HG03558 (cell line): ENCODE measurements around the gene GPATCH8.
"Not testable (repeated sequence)": the region's sequence is repeated elsewhere in the genome, so short reads cannot be mapped to it uniquely, and the experiment has no call there.

Source experiments
- ATAC-seq: cut with Tn5 transposase; IDR thresholded peaks from one replicate; pipeline ENCODE4 v1.9.1; 2021; ENCODE audit warnings: moderate number of reproducible peaks; ENCODE audit not compliant: unreplicated experiment; ENCODE audit errors: extremely low read depth

The GPATCH8 gene

DNA sequence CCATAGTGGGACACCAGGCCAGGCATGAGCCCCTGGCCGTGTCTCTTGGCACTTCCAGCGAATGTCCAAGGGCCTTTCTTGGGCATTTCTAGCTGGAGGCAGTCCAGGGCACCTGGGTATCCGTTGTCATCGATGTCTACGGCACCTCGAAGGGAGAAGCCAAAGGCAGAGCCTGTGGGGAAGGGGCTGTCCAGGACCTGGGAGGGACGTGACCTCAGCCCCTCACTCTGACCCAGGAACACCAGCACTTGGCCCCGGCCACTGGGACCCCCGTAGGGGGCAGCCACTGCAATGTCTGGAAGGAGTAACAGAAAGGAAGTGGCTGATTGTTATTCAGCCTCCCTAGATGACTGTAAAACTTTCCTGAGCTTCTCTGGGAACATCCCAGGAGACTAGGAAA, 122.4 kb downstream of the GPATCH8 start:
- ATAC-seq: no peak

DNA sequence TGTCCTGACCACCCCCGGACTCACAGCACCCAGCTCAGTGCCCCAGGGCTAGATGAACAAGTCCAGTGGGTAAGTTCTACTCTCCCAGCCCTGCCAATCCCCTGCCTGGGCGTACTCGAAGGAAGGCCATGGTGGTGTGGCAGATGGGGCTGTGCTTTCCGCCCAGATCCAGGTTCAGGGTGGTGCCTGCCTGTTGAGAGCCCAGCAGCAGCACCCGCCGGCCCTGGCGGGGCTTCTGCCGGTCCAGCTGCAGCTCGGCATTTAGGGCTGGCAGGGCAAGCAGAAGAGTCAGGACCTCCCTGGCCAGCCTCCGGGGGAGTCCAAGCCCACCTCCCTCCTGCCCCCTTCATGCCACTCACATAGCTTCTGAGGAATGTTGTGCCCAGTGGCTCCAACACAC, 123.3 kb downstream of the GPATCH8 start:
- ATAC-seq: no peak

DNA sequence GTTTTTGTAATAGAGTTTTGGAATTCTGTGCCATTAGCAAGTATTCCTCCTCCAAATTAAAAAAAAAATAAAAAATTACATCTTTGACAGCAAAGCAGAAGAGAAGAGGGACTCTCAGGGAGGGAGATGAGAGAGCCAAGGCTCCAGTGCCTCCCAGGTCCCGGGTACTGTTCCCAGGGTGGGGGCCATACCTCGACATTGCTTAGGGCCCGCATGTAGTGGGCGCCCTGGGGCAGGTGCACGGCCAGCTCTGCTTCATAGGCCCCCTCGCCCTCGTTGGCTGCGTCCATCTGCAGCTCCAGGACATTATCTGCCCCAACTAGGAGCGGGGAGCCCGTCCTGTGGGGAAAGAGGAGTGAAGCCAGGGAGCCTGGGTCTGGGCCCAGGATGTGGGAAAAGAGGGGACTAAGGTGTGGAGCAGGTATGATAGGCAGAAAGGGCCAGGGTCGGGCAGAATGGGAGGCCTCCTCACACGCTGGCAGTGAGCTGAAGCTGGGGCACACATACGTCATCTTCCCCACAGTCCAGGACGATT, 125.0 kb downstream of the GPATCH8 start:
- ATAC-seq: no peak

DNA sequence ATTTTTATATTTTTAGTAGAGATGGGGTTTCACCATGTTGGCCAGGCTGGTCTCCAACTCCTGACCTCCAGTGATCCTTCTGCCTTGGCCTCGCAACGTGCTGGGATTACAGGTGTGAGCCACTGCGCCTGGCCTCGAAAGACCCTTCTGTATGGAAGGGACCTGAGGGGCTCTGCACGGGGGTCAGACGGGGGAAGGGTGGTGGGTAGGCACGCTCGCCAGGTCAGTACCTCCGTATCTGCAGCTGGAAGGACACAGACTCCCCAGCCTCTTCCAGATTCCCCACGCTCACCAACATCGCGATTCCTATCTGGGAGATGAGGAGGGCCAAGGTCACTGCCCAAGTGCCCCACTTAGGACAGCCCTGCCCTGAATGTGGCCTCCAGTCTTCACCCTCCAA, 126.4 kb downstream of the GPATCH8 start:
- ATAC-seq: no peak

DNA sequence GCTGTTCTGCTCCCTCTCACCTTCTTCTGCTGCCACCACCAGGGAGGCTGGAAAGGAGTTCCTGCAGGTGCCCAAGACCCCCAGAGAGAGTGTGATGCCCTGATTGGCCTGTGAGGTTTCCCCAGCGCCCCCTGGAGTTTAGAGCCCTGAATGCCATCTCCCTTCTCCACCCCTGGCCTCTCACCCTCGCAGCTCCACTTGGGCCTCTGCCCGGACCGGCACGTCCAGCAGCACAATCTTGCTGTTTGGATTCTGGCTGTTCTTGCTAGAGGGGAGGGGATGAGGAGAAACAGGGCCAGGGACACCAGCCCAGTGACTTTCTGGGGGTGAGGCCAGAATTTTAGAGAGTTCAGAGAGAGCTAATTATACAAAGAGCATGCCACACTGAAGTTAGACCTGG, 127.1 kb downstream of the GPATCH8 start:
- ATAC-seq: no peak

DNA sequence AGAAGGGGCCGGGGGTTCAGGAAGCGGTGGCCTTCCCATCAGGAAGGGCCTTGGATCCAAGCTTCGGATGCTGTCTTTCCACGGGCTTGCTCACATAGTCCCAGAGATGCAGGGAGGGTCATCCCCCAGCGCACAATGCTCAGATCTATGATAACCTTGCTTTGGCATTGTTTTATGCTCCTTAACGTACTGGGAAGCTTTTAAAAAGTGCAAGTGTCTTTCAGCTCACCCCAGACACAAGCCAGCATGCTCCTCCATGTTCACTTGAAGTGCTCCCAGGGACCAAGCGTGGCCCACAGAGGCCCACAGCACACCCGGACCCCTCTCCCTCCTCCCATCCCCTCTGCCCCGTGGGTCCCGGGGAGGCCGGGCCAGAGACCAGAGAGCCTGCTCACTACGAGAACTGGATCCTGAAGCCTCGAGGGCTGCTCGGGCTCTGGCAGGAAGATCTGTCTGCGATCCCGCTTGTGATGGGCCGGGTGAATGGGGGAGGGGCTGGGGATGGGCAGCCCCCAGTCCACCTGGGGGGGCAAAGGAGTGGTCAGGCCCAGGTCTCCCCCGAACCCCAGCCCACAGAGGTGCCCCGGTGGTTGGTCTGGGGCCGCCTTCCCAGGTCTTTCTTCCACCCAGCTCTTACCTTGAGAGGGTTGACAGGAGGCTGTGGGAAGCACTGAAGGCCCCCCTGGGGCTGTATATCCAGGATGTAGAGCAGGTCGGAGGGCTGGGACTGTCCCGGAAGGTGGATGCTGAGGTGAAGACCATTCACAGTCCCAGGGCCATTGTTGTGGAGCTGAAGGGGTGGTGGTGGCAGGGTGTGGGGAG, 127.8 kb downstream of the GPATCH8 start:
- no peak for ATAC-seq

DNA sequence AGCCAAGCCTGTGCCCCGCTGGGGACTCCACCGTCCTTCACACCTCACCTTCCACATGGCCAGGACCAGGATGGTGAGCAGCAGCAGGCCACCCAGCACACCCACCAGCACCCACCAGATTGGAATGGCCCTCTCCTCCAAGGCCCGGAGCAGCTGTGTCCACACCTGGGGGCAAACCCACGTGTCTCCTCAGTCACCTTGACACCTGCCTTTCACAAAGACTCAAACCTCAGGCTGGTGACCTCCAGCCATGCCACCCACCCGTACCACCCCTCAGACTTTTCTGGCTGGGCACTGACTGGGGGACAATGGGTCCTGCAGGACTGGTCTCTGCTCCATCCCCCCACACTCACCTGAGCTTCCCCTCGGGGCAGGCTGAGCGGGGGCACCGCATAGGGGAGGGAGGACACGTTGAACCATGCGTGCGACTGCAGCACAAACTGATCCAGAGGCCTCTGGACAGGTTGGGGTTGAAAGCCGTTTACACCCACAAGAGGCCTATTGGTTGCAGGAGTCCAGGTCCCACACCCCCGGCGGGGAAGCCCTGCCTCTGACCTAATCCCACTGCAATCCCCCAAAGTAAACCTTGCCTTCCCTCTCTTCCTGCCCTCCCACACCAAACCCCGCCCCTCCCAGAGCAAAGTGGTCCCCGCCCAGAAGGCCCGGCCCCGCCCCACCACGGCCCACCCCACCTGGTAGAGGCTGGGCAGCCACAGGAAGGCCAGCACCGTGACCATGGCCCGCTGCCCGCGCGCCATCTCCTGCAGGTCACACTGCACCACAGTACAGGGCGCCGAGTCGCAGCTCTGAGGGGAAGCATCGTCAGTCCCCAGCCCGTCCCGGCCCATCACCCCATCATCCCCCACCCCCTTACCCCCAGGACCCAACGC, 128.7 kb downstream of the GPATCH8 start:
- ATAC-seq: no peak

DNA sequence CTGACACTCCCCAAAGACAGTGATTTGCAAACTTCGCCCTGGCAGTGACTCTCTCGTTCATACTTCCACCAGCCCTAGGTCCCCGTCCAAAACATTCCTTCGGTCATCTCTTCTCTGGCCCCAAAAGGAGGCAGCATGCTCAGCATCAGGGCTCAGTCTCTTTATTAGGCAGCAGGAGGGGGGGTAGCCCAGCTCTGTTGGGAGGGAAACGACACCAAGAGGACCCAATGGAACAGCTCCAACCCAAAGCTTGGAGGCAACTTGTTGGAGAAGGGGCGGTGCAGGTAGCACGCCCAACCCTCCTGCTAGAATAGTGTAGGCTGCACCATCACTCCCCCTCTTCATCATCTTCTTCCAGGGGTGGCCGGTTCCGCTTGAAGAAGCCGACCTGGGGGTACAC, 131.2 kb downstream of the GPATCH8 start:
- ATAC-seq: no peak

DNA sequence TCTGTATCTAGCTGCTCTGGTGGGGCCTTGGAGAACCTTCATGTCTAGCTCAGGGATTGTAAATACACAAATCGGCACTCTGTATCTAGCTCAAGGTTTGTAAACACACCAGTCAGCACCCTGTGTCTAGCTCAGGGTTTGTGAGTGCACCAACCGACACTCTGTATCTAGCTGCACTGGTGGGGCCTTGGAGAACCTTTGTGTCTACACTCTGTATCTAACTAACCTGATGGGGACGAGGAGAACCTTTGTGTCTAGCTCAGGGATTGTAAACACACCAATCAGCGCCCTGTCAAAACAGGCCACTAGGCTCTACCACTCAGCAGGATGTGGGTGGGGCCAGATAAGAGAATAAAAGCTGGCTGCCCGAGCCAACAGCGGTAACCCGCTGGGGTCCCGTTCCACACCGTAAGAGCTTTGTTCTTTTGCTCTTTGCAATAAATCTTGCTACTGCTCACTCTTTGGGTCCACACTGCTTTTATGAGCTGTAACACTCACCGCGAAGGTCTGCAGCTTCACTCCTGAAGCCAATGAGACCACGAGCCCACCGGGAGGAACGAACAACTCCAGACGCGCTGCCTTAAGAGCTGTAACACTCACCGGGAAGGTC, 133.7 kb downstream of the GPATCH8 start:
- not testable (repeated sequence) for ATAC-seq

DNA sequence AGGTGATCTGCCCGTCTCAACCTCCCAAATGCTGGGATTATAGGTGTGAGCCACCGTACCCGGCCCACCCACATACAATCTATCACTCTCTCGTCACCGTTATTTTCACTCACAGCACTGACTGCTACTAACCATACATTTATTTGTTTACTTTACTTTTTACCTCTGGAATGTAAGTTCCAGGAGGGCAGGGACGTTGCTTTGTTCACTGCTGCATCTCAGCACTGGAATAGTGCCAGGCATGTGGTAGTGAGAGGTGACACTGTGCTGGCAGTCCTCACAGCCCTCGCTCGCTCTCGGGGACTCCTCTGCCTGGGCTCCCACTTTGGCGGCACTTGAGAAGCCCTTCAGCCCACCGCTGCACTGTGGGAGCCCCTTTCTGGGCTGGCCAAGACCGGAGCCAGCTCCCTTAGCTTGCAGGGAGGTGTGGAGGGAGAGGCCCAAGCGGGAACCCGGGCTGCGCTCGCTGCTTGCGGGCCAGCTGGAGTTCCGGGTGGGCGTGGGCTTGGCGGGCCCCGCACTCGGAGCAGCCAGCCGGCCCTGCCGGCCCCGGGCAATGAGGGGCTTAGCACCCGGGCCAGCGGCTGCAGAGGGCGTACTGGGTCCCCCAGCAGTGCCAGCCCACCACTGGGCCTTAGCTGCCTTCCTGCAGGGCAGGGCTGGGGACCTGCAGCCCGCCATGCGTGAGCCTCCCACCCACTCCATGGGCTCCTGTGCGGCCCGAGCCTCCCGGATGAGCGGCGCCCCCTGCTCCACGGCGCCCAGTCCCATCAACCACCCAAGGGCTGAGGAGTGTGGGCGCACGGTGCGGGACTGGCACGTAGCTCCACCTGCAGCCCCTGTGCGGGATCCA, 134.6 kb downstream of the GPATCH8 start:
- not testable (repeated sequence) for ATAC-seq

DNA sequence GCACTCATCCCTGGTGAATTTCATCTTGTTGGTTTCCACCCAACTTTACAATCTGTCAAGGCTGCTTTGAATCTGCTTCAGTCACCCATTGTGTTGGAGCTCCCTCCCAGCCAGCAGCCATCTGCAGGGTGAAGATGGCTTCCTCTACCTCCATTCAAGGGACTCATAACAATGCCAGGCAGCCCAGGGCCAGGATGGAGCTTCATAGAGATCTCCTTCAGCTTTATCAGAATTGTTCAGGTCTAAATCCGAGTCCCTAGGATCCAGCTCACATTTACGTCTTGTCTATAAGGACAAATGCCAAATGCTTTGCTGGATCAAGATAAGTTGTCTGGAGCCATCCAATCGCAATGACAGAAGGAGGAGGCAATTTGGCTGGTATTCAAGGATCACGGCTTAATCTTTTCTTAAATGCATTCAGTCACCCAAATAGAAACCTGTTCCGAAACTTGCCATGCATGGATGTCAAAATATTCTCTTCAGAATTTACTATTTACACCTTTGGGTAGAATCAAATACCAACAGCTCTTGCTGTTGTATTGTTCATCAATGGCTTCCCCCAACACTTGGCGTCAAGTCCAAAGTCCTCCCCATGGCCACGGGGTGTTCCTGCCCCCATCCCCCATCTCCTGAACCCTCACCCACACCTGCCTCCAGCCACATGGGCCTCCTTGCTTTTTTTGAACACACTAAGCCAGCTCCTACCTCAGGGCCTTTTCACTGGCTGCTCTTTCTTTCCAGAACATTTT, 135.8 kb downstream of the GPATCH8 start:
- ATAC-seq: no peak

DNA sequence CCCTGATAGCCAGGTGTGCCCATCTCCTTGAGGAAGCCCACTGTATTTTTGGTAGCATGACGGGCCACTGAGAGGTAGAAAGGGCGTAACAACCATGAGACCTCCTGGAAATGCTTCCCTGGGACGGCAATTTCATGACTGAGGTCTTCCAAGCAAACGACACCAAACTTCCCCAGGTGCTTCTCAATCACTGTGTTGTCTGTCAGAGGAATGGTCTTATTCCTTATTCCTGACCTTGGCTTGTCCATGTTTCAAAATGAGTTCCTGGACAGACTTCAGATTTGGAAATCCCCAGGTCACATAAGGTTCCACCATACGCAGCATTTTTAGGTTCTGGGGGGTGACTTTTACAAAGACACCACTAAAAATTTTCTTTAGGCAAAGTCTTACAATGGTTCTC, 138.2 kb downstream of the GPATCH8 start:
- ATAC-seq: not testable (repeated sequence)

DNA sequence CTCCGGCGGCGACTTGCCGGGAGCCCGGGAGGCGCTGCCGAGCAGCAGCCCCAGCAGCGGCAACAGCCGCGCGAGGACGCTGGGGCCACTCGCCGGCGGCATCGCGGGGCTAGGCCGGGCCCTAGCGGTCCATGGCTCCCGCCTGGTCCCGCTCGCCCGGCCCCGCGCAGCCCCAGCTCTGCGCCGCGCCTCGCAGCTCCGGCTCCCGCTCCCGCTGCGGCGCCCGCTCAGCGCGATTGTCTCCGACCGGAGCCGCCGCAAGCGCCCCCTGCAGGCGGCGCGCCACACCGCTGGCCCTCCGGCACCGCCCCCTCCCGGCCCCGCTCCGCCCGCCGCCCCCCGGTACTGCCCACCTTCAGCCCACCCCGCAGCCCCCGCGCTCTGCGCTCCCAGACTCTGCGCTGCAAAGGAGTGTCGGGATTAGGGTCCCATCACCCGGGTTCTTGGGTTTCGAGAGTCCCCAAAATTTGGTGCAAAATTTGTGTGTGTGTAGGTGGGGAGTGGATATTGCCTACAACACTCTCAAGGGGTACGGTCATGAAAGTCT, 139.5 kb downstream of the GPATCH8 start, which contains the start of gene FAM171A2:
Gene FAM171A2, minus strand, starts transcription at position 241 of the 547 bp plus-strand sequence. Its CDS starts 139 bp downstream, at position 102.
- ATAC-seq: no peak

DNA sequence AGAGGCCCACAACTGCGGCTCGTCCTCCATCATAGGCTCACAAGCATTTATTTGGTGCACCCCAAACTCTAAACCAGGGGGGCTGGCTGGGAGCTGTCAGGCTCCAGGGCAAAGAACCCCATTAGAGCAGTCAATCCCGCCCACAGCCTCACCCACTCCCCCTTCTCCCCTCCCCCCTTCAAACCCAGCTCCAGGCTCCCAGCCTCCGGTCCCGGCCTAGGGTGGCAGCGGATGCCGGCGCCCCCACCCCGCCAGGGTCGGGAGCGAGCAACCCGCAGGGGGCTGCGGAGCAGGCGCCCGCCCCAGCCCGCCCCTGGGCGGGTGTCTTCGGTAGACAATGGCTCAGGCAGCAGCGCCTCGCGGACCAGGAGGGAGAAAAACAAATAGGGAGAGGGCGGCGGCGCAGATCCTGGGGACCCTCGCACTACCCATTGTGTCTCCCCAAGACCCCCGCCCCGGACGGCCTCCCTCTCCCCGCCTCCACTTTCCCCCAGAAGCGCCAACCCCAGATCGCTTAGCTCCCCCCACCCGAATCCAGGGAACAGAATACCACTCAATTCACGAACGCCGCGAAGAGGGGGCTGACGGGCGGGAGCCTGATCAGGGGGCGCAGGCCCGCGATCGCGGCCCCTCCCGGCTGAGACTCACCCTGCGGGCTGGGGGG, 140.1 kb downstream of the GPATCH8 start:
- ATAC-seq: no peak

DNA sequence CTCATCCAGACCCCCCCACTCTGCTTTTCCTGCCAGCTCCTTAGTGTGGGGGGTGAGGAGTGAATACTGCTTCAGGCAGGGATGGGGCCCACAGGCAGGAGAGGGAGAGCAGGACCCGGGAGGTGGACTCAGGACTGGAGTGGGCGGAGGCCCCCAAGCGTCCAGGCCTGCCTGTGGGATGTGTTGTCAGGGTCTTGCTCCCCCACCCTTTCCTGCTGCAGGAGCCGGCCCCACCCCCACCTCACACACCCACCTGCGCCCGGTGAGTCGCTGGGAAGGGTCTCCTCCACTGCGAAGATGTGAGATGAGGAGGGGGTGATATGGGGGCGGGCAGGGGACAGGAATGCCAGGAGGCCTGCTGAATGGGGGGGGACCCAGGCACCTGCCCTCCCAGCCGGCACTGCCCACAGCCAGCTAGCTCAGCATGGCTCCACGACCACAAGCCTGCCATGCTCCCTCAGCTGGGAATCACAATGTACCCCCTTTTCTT, 140.7 kb downstream of the GPATCH8 start:
- no peak for ATAC-seq

DNA sequence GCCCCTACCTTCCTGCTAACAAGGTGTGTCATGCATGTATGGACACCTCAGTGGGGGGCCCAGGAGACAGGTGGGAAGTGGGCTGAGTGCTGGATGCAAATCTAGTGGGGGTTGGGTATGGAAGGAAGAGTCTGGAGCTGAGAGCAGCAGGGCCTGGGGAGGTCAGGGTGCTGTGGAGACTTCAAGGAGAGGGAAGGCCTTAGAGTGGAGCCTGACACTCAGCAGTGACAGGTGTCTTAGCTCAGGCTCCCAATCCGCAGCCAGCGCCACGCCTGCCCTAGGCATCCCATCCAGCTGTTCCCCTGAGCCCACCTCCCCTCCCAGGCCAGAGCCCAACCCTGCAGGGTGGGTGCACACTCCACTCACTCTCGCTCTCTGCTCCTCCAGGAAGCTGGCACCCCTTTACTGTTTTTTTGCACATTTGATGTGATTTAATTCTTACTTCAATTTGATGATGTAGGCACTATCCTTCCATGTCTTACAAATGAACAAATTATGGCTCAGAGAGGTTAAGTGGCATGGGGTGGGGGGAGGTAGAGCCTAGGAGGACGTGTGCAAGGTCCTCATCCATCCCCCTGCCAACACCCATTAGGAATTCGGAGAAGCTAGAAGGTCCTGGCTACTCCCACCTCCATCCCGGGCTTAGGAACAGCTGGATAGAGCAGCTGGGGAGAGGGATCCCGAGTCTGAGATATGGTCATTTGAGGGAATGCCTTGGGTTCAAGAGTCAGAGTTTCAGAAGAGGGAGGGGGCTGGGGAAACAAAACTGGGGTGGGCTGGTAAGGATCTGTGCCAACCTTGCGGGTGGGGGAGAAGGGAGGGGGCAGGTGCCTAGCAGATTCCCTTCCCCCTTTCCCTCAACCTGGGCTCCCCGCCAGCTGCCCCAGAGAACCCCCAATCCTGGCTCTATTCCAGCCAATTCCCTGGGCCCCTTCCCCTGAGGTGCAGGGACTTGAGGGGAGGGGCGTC, 141.6 kb downstream of the GPATCH8 start:
- ATAC-seq: no peak

DNA sequence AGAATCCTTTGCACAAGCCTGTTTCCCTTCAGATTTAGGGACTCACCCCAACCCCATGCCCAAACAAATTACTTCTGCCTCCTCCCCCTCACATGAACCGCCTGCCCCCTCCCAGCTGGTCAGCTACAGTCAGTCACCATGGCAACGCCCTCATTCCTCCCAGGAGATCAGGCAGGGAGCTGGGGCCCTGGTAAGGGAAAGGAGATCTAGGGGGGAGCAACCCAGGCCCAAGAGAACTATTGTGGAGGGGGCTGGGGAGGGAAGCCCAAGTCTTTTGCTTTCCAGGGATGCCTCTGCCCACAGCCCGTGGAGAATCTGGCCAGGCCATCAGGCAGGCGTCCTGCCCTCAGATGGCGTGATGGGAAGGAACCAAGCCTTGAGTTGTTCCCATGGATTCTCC, 142.4 kb downstream of the GPATCH8 start:
- no peak for ATAC-seq
